ENCODE results near the gene PRKD1.

The PRKD1 gene

DNA sequence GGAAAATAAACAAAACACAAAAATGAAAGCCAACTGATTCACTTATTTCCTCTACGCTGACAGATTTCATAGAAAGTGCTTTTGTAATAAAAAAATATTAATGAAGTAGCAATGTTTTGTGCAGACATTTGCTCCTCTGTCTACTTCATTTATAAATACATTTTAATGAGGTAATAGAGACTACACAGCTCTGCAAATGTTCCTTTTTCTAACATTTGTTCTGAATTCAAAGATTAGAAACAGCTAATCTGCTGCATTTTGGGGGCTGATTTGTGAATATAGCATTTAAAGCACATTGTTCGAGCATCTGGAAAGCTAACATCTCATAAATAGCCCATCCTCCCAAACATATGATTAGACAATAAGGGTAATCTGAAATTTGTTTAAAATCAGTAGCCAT is 97.8 kb downstream of the PRKD1 start:
- DNase-seq: no peak

DNA sequence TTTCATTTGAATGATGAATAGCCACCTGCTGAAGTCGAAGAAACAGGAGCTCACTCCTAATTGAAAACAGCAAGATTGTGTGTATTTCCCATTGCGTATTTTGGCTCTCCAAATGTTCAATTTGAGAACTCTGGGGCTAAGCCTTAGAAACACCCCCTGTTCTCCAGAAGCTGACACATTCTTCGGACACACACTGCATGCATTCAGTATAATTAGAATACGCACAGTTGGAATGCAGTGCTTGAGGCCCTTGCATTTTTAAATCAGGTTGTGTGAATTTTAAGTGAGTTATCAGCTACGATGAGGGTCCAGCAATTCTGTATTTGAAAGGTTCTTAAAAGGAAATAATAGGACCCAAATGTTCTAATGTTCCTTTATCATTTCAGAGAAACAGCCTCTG is 103.8 kb downstream of the PRKD1 start:
- no peak for DNase-seq

DNA sequence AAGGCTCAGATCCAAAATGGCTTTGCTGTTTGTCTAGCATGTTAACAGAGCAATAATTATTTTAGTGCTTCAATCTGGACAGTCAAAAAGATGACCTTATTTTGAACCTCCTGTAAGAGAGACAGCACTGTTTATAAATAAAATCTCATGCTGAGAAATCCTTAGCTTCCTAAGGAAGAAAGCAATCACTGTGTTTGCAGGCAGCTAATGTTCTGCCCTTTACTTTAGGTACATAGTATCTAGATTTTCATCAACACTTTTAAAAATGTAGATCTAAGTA is 105.3 kb downstream of the PRKD1 start:
- DNase-seq: no peak

DNA sequence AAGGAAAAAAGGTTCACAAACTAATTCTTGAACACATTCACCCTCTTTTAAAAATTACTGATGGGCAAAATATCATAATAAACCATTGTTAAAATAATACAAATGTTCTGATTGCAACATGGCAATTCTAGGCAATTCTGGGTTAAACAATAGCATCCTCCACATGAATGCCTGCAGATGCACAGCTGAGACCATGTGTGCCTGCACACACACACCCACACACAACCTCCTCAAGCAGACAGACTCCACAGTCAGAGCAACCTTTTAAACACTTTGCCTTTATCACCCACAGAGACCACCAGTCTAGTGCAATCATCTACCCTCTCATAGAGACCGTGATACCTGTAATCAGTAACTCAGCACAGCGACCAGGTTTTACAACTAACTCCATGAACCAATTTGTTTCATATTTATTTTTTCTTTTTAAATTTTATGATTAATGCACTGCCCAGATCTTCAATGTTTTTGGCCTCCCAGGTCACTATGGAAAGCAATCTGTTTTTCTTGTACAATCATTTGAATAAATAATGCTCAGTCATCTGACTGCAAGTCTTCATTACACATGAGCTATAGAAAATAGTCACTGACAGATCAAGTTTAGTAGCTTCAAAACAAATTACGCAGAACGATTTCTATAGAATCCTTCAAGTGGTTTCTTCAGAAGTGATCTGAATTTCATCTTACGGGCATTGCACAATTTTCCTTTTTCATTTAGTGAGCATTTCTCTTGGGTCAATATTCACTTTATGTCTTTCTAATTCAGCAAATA is 105.8 kb downstream of the PRKD1 start:
- DNase-seq: no peak

DNA sequence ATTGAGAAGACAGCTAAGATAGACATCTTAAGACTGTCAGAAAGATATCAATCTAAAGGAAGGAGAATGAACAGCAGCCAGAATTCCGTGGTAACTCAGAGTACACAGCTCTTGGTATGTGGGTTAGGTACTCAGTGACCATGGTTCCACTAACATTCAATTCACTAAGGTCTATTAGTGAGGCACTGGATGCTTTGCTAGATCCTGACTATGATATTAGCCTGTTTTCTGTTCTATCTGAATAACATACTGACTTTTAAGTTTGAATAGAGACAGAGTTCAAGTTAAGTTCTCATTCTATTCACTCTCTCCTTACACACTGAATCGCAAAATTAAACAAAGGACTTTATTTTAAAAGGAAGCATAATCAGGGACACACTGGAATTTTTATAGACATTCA is 106.4 kb downstream of the PRKD1 start:
- DNase-seq: no peak

DNA sequence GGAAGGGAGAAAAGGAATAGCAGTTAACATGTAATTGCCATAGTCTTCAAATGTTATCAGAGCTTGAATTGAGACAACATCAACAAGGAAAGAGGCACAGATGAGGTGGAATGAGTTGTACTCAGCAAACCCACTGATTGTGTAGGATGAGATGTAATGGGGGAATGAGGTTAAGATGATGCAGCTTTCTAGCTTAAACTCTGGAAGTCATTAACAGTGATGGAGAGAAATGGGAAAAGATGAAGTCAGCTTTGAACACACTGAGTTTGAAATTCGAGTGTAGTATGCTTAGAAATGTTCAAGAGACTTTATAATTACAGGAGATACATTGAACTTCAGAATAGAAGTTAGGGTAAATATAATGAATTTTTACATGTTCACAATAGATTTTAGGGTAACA is 106.9 kb downstream of the PRKD1 start:
- DNase-seq: no peak

DNA sequence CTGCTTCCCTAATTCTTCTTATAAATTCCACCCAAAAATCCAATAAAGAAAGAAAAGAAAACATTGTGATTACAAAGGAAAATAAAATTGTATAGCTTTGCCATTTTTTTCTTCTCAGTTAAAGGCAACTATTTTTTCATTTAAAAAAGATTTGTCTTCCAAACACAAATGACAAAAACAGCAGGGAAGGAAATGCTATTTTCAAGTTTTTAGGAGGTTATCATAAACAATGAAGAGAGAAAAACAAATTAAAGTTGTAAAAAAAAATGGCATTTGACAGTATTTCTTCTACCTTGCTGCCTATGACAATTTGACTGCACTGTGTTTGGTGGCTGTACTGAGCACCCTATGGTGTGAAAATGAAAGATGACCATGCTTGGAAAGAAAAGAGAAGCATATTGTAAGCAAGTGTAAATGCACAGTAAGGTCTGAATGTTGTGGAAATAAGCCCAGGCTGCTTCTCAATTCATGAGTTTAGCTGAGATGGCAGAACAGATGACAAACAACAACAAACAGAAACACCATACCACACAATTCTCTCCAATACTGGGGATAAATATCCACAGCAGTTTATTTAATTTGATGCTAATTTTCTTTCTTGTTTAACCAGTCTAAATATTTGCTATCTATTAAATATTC is 109.8 kb downstream of the PRKD1 start:
- DNase-seq: no peak

DNA sequence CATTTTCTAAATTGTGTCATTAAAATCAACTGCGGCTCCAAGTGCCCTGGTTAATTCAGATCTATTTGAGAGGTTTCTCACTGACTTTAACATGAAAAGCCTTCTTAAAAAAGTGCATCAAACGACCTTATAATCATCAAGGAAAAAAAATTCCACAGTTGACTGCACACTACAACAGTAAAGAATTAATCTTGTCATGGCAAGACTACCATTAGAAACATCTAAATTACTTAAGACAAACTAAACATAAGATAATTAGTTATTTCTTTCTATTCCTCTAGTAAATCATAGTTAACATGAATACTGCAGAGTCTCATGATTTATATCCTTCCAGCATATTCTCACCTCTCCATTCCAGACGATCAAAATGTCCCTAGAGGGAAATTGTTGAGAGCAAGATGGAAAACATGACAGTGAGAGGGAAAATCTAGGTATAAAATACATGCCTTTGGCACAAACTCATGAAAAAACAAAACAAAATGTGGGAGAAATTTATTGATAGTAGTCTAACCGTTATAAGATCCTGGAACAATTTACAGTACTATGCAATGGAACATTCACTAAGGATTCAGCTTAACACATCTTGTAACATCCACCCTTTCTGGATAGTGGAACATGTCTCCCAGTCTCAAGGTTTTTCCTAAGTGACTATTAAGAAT is 112.5 kb downstream of the PRKD1 start:
- DNase-seq: no peak

DNA sequence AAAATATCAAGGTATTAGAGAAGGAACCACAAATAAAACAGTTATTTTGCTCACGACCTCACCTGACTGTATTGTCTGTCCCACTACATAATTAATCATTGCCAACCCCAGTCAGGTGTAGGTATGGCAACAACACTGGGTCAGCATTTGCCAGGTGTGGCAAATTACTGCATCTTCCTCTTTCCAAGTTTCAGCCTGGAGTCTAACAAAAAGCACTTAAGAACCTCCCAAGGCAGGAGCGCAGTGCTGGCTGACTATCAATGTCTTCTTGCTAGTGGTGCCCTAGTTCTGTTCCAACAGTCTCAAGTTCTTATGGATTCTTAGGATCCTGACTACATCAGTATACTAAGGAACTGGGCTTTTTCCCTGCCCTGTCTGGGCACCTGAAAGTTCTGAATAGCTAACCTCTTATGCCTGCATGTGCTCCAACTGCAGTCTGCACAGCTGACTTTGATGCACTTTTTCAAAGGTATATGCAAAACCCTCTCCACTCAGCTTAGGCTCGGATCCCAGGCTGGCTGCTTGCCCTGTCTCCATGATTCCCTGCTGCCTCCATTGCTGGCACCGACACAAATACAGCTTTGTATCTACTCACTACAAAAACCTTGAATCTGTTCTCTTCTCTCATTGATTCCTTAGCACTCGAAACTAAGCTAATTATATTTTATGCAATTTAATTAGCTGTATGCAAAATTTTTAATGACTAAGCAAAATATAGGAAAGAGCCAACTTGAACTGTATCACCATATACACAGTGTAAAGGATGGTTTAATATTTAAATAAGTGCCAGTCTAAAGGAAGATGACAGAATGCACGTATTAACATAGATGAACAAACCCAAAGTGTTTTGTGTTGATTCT is 113.3 kb downstream of the PRKD1 start:
- DNase-seq: no peak

DNA sequence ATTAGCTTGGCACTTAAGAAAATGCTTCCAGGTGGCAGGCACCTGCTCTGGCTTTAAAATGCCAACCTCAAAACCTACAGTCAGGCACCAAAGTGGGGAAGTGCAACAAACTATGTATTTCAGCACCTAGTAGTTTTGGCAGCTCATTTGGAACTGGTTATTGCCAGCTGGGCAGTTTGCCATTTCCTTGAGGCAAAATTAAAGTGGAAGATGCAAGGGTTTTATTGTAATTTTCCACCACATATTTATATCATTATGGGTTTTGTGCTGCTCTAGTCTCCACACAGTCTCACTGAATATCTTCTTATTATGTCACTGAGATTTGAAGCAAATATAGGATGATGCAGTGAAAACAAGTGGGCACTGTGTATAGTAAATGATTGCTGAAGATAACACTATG is 117.0 kb downstream of the PRKD1 start:
- no peak for DNase-seq

DNA sequence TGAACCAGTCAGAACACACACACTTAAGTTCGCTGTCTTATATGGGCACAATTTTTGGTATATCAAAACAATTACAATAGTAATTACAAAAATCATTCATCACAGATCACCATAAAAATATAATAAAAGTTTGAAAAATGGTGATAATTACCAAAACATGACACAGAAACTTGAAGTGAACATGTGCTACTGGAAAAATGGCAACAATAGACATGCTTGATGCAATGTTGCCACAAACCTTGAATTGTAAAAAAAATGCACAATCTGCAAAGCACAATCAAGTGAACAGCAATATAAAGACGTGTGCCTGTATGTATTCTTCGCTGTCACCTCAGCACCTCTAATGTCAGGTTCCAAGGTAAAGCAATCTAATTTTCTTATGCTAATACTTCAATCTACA is 117.6 kb downstream of the PRKD1 start:
- no peak for DNase-seq

DNA sequence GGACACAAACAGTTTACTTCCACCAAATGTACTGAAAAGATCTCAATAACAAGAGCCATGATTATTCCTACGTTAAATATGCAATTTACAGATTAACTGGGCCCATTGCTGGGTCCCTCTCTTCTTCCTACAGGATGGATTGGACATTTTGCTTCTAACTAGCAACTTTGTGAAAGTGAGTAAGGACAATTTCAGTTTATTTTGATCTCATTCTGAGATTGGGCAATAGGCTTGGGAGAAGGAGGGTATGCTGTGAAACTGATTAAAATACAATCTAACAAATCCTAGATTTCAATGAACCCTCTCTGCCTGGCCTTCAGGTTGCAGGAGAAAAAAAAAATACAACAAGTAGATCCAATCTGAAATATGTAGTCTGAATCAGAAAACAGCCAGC is 121.5 kb downstream of the PRKD1 start:
- DNase-seq: no peak

DNA sequence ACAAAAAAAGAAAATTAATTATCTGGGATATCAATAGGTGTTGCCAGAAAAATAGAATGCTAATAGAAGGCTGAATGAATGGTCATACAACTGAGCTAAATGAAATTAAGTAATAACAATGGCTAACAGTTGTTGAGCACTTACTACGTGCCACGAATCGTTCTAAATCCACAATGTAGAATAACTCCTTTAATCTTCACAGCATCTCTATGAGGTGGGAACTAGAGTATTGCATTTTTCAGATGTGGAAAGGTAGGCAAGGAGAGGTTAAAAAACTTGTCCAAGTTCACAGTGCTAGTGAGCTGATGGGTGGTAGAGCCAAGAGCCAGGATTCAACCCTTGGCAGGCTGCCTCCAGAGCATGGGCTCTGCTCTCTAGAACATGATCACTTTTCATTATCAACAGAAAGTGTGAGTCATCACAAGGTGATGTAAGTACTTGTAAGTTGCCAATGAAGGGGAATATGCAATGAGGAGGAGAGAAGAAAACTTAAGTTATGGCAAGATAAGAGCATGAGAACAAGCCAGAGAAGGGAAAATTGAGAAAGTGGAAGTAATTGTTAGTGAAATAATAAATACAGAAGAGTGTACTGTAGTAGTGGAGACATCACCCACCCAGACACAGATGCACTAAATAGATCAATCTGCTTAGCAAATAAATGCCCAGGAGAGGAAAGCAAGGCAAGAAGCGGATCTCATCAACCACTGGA is 122.1 kb downstream of the PRKD1 start:
- no peak for DNase-seq

DNA sequence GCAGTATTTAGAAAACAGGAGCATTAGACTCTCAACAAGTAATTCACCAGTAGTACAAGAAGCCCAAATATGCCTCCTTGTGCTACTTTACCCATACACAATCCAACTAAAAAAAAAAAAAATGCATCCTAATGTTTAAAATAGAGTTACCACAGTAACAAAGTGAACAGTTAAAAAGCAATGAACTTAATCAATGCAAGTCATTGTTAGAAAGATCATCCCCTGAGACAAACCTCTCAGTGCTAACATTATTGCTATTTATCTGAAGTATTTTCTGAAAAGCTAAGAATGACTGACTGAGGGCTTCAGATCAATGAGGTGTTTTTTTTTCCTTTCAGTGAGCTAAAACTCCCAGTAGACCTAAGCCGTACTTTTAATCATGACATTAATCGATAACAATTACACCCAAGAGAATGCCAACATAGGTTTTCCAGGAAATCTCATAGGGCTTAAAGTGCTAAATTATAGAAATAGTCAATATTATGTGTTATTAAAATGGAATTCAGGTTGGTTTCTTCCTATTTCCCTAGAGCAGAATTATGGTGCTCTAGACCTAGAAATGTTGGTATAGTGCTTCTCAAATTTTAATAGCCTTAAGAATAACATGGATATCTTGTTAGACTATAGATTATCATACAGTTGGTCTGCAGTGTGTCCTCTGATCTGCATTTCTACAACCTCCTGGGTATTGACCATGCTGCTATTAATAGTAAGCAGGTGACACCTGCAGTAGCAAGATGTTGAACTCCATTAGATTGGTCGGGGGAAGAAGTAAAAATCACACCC is 123.0 kb downstream of the PRKD1 start:
- DNase-seq: no peak

DNA sequence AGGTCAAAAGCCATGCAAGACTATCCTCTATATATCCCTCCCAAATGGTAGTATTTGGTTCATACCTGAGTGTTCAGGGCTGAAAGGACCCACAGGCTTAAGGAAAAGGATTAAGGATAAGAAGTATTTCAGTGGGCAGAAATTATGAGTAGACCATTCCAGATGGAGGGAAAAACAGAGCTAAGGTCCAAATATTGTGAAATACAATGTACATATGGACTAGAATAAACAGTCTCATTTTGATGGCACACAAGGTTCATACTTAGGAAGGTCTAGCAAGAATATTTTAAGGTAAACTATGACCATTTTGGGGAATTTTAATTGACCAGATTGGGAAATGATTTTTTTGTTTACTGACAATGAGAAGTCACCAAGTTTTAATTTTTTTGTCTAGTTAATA is 124.6 kb downstream of the PRKD1 start:
- no peak for DNase-seq

DNA sequence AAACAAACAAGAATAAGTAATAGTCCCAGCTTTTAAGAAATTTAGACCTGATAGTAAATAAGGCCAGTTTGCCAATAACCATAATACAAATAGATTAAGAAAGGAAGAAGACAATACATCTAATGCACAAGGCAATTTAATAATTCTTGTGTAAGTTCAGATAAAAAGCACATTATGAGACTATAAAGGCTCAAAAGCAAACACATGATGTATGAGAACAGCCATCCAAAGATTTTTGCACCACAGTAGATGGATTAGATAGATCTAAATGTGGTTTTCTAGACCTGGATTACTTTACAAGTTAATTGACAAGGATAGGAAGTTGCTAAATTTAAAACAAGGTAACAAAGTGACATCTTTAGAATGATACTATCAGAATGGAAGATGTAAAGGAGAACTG is 125.4 kb downstream of the PRKD1 start:
- no peak for DNase-seq

DNA sequence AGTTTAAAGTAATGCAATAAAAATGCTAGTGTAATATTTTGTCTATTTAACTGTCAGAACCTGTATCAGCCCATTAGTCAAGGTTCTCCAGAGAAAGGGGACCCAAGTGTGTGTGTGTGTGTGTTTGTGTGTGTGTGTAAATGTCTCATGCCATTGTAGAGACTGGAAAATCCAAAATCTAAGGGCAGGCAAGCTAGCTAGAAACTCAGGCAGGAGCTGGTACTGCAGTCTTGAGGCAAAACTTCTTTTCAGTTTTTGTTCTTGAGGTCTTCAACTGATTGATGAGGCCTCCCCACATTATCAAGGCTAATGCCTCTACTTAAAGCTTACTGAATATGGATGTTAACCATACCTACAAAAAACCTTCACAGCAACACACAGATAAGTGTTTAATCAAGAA is 126.7 kb downstream of the PRKD1 start:
- no peak for DNase-seq

DNA sequence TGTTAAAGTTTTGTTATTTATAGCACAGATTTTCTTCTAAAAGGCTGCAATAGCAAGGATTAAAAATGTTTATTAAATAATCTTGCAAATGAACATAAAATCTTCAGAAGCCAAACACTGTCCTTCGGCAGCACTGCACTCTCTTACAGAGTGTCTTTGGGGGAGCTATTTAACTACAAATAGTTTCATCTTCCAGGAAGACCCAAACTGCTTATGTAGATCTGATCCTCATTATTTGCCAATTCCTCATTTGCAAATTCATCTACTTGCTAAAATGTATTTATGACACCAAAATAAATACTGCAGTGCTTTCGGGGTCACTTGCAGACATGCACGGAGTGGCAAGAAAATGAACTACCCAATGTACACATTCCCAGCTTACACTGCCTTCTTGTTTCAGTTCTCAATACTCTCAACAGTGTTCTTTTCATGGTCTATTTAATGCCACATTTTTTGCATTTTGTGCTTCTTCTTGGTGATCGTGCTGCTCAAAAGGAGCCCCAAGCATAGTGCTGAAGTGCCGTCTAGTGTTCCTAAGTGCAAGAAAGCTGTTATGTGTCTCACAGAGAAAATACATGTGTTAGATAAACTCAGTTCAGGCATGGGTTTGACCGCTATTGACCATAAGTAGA is 128.1 kb downstream of the PRKD1 start:
- no peak for DNase-seq

DNA sequence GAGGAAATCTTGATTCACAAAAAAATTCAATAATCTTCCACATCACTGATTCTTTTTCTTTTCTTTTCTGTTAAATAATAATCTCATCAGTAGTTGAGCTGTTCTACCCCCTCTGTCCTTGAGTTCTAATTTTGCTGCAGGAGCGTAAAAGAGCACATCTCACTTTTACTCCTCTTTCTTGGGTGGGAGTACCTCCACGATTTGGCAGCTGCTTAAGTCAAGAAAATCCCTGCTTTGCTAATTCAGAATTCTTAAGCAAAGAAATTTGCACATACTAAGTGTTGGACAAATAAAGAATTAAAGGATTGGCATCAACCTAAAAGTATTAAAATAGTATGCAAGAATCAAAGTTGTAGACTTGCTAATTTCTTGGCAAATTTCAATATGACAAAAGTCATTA is 128.8 kb downstream of the PRKD1 start:
- DNase-seq: no peak

DNA sequence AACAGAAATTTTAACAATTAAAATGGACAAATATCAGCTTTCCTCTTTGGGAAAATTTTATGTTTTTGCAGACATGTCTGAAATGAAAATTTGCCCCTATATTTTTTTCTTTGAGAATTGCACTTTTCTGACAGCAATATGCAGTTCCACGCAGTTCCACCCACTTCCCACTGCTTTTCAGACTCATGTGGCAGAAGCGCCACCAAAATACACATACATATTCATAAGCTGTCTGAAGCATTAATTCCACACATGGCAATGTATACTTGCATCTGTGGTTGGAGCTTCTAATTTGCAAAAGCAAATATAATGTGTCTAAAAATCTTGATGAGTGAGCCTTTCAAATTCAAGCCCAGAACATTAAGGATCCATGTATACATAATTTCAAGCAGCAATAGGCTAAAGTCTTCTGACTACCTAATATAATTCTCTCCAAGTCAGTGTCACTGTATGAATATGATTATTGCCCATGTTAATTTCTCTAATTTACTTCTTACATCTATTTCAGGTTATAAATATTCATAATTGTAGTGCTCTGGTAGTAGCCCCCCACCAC is 129.5 kb downstream of the PRKD1 start:
- no peak for DNase-seq

DNA sequence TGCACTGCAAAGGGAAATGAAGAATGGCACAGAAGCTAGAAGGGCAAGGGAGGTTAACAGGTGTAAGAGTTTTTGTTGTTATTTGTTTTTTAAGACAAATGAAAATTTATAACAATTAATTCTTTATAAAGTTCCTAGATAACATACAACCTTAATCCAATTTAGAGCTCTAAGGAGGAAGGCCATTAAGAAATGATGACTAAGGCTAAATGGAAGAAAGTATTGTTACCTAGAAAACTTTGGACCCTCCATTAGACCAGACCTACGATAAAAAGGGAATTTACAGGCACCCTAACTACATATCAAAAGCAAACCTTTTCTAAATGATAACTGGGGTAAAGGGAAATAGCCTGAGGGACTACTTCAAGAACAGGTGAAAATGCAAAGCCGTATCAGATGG is 130.8 kb downstream of the PRKD1 start:
- DNase-seq: no peak

All from stimulated activated CD4-positive, alpha-beta T cell treated with anti-CD3 and anti-CD28 coated beads, Interleukin-15, amount 100 ng/mL, for 24 hours (primary cell).